B cell (primary cell): ENCODE data around the gene SLC35G1. TPM values are rescaled to one million over a fixed set of nuclear protein-coding genes. Genes with fewer than 3 reads are reported as not detected.

Experiments used
- ATAC-seq: fragments of 200-7000 bp; cut with Tn5 transposase; one replicate; pipeline ENCODE4 v1.10.0; 2021; ENCODE audit warnings: low read depth, mild to moderate bottlenecking, moderate number of reproducible peaks, moderate library complexity
- CTCF ChIA-PET: fragments of 350-600 bp; sonication (Branson Sonifier 250); formaldehyde crosslinking; loops from one replicate; lab custom pipeline; 2021; ENCODE audit warnings: antibody characterized with exemption, inconsistent platforms; lab: Charles Lee
- POLR2A ChIA-PET: fragments of 350-600 bp; sonication (Branson Sonifier 250); formaldehyde crosslinking; loops from one replicate; lab custom pipeline; 2021; ENCODE audit warnings: antibody characterized with exemption; lab: Charles Lee
- DNase-seq: peaks from one replicate; pipeline ENCODE4 v3.0.0; 2013
- H2AFZ ChIP-seq: 2 replicates; pipeline ENCODE4 v1.6.1; 2012; ENCODE audit warnings: mild to moderate bottlenecking, low read depth, low read length; ENCODE audit not compliant: insufficient read depth, poor library complexity, severe bottlenecking
- H3K27ac ChIP-seq, 2 donors: 1 replicate in 1 of 2; 2 replicates in 1 of 2; pipeline ENCODE4 v1.5.1; 2012 to 2013; ENCODE audit warnings: low read length in 2 of 2, mild to moderate bottlenecking in 2 of 2, moderate library complexity in 1 of 2
- H3K27me3 ChIP-seq, 4 experiments: fragments of 200-600 bp in 1 of 4; sonication (generic) in 1 of 4; replicated peaks in 1 of 4; 1 replicate in 2 of 4; 2 replicates in 2 of 4; pipeline versions ENCODE4 v1.6.1 to v1.7.0; 2013 to 2016; ENCODE audit warnings: low read length in 3 of 4, mild to moderate bottlenecking in 2 of 4, mixed read lengths in 1 of 4, moderate library complexity in 1 of 4; ENCODE audit not compliant: insufficient read depth in 4 of 4, control insufficient read depth in 3 of 4; ENCODE audit errors: control extremely low read depth in 1 of 4
- H3K36me3 ChIP-seq, 2 experiments: replicated peaks in 1 of 2; 1 replicate in 1 of 2; 2 replicates in 1 of 2; pipeline versions ENCODE4 v1.6.1 to v1.7.1; 2013; ENCODE audit warnings: low read length in 1 of 2; ENCODE audit not compliant: insufficient read depth in 2 of 2, control insufficient read depth in 1 of 2; ENCODE audit errors: control extremely low read depth in 1 of 2, extremely low read depth in 1 of 2
- H3K4me1 ChIP-seq, 2 donors: fragments of 200-600 bp in 1 of 2; sonication (generic) in 1 of 2; 1 replicate in 1 of 2; 2 replicates in 1 of 2; pipeline versions ENCODE4 v1.5.1 to v1.6.1; 2013 to 2017; ENCODE audit warnings: low read length in 2 of 2; ENCODE audit not compliant: control insufficient read depth in 2 of 2, insufficient read depth in 2 of 2
- H3K4me2 ChIP-seq: replicated peaks from 2 replicates; pipeline ENCODE3; 2012; ENCODE audit warnings: mild to moderate bottlenecking, low read depth, low read length; ENCODE audit not compliant: poor library complexity, severe bottlenecking
- H3K4me3 ChIP-seq, 5 experiments: fragments of 200-600 bp in 1 of 5; sonication (generic) in 1 of 5; 1 replicate in 3 of 5; 2 replicates in 2 of 5; pipeline versions ENCODE4 v1.5.1 to v1.7.0; 2011 to 2016; ENCODE audit warnings: low read length in 4 of 5, mild to moderate bottlenecking in 4 of 5, low read depth in 2 of 5, control low read depth in 1 of 5, moderate library complexity in 1 of 5; ENCODE audit not compliant: insufficient read depth in 1 of 5; ENCODE audit errors: control extremely low read depth in 1 of 5, extremely low read depth in 1 of 5
- H3K79me2 ChIP-seq: fragments of 200-600 bp; sonication (generic); one replicate; pipeline ENCODE4 v1.6.0; 2016; ENCODE audit warnings: low read length; ENCODE audit not compliant: control insufficient read depth, insufficient read depth
- H3K9ac ChIP-seq: fragments of 200-600 bp; sonication (generic); 2 replicates; pipeline ENCODE4 v1.6.1; 2017; ENCODE audit warnings: mild to moderate bottlenecking, low read length, moderate library complexity
- H3K9me3 ChIP-seq, 3 donors: one replicate each; pipeline versions ENCODE4 v1.6.1 to v1.7.1; 2013; ENCODE audit warnings: low read length in 2 of 3; ENCODE audit not compliant: control insufficient read depth in 2 of 3, insufficient read depth in 1 of 3; ENCODE audit errors: control extremely low read depth in 1 of 3
- H4K20me1 ChIP-seq: 2 replicates; pipeline ENCODE4 v1.6.0; 2012; ENCODE audit warnings: mild to moderate bottlenecking, low read length; ENCODE audit not compliant: insufficient read depth, control insufficient read depth, poor library complexity, severe bottlenecking
- H3K27ac Mint-ChIP-seq: one replicate; pipeline ENCODE4 v1.8.0; 2021; ENCODE audit warnings: mixed read lengths
- H3K27me3 Mint-ChIP-seq: one replicate; pipeline ENCODE4 v1.8.0; 2021; ENCODE audit warnings: mixed read lengths
- H3K4me1 Mint-ChIP-seq: one replicate; pipeline ENCODE4 v1.8.0; 2021; ENCODE audit warnings: mixed read lengths
- H3K4me3 Mint-ChIP-seq: one replicate; pipeline ENCODE4 v1.8.0; 2021; ENCODE audit warnings: mixed read lengths
- H3K9me3 Mint-ChIP-seq: one replicate; pipeline ENCODE4 v1.8.0; 2022; ENCODE audit warnings: mixed read lengths; ENCODE audit not compliant: insufficient read depth
- CTCF ChIP-seq: fragments of 200-600 bp; IDR thresholded peaks from one replicate; pipeline ENCODE4 v1.8.0; 2022; ENCODE audit warnings: antibody characterized with exemption, mild to moderate bottlenecking
- EZH2 ChIP-seq: IDR thresholded peaks from 2 replicates; pipeline ENCODE4 v1.6.1; 2012; ENCODE audit warnings: borderline replicate concordance, low read depth, mild to moderate bottlenecking, moderate library complexity, low read length; ENCODE audit not compliant: insufficient read depth, poor library complexity, severe bottlenecking
- WGBS: methylation state at CpG from one replicate; pipeline ENCODE4 v1.1.5; 2013; ENCODE audit warnings: missing lambda C conversion rate; ENCODE audit not compliant: insufficient coverage; 5-methylcytosine and 5-hydroxymethylcytosine counted together
- intact Hi-C: fragments of 100-400 bp; cut with micrococcal nuclease; formaldehyde crosslinking; loops from one replicate; pipeline ENCODE4 v1.10.0; 2022
- polyA plus RNA-seq: library from polyadenylated mRNA; depleted of rRNA; stranded (reverse); fragments of >200 nt; gene quantifications from 2 replicates; pipeline ENCODE4 v1.2.3, GENCODE V29; 2012
- total RNA-seq, 2 donors: library from RNA; stranded (reverse); fragments of 120-200 nt in 1 of 2; gene quantifications; 1 replicate in 1 of 2; 2 replicates in 1 of 2; pipeline versions ENCODE4 v1.2.3 to v1.2.4, GENCODE V29; 2013 to 2022

SLC35G1 gene
- total and polyA plus RNA-seq, 2 donors (not counting 1 experiment from before 2014, with no cell fraction given), result 1.7 to 2.6 TPM

- Mint-ChIP-seq H3K27ac (no peak overlapping the region), H3K4me1 (no peaks in the 10 kb centered on the region)
Observed at GRCh38 chr10:93917064-93917391, 23.2 kb downstream of the SLC35G1 start.

GRCh38 chr10:93917821-93918220 lies 24.0 kb downstream of the SLC35G1 start:
- intact Hi-C loops, result no loop called here
- H3K9ac ChIP-seq, result no peak overlapping the region
- H2AFZ ChIP-seq, result no peak overlapping the region
- no peak overlapping the region for H3K4me3 ChIP-seq
- H3K79me2 ChIP-seq, result no peaks in the 10 kb centered on the region
- DNase-seq (no peak), ATAC-seq (no peak)
- 100% methylated on average over 1 of the region's 2 CpGs for WGBS
- CTCF ChIA-PET, result interaction anchor here (0.6 to 2.4 kb wide), 3 partner anchors 12 to 403 kb away, joined by 3 to 12 read pairs (median 5); no protein-coding TSS in a partner anchor
- no peaks in the 10 kb centered on the region for H3K27me3 ChIP-seq
- H3K27me3 Mint-ChIP-seq, result no peaks in the 10 kb centered on the region
- no peak overlapping the region for H3K4me2 ChIP-seq
- H4K20me1 ChIP-seq, result no peaks in the 10 kb centered on the region
- no peaks in the 10 kb centered on the region for H3K9me3 ChIP-seq
- H3K27ac Mint-ChIP-seq, result no peak overlapping the region
- H3K4me1 ChIP-seq, result no peaks in the 10 kb centered on the region
- POLR2A ChIA-PET, result no interaction called here
- TF ChIP-seq CTCF, result no peak
- TF ChIP-seq EZH2, result no peak
- H3K4me1 Mint-ChIP-seq, result no peaks in the 10 kb centered on the region
- H3K36me3 ChIP-seq, result no peaks in the 10 kb centered on the region
- no peak overlapping the region for H3K27ac ChIP-seq
- no peak overlapping the region for H3K4me3 Mint-ChIP-seq
- H3K9me3 Mint-ChIP-seq, result no peaks in the 10 kb centered on the region

More at GRCh38 chr10:93917064-93917391, 23.2 kb downstream of the SLC35G1 start:
- H3K9me3 Mint-ChIP-seq, result no peaks in the 10 kb centered on the region
- no peak for DNase-seq
- H3K4me3 Mint-ChIP-seq, result no peak overlapping the region
- Histone ChIP-seq H3K9ac (no peak overlapping the region), H3K36me3 (no peaks in the 10 kb centered on the region), H3K27me3 (no peaks in the 10 kb centered on the region), H3K79me2 (no peaks in the 10 kb centered on the region), H4K20me1 (no peaks in the 10 kb centered on the region), H3K9me3 (no peaks in the 10 kb centered on the region), H2AFZ (no peak overlapping the region), H3K4me2 (no peak overlapping the region), H3K27ac (no peak overlapping the region), H3K4me1 (no peaks in the 10 kb centered on the region), H3K4me3 (no peak overlapping the region)
- TF ChIP-seq CTCF (no peak), EZH2 (no peak)
- intact Hi-C loops, result no loop called here
- WGBS, result 91% methylated on average over 6 of the region's 10 CpGs
- no peaks in the 10 kb centered on the region for H3K27me3 Mint-ChIP-seq
- no peak for ATAC-seq
- ChIA-PET POLR2A (no interaction called here), CTCF (interaction anchor here (0.6 to 2.4 kb wide), 5 partner anchors 11 to 527 kb away, joined by 3 to 12 read pairs (median 3); no protein-coding TSS in a partner anchor)
